GM12878 (cell line): ENCODE measurements around the gene POU6F2.

ENCODE experiments used
- CHD2 ChIP-seq: IDR thresholded peaks from 2 replicates; pipeline ENCODE4 v1.6.1; 2011; ENCODE audit warnings: low read depth, low read length, improper control_type of control experiment, borderline replicate concordance
- CTCF ChIP-seq, 3 experiments: IDR thresholded peaks in 2 of 3; conservative IDR thresholded peaks in 1 of 3; 2 replicates each; pipeline ENCODE4 v1.5.1; 2011; ENCODE audit warnings: low read depth in 3 of 3, low read length in 3 of 3, mild to moderate bottlenecking in 3 of 3, control low read depth in 2 of 3, moderate library complexity in 2 of 3, inconsistent platforms in 1 of 3, mixed read lengths in 1 of 3; ENCODE audit not compliant: control insufficient read depth in 2 of 3, insufficient read depth in 1 of 3; ENCODE audit errors: extremely low read depth in 1 of 3
- NRF1 ChIP-seq: conservative IDR thresholded peaks from 2 replicates; pipeline ENCODE4 v1.6.1; 2011; ENCODE audit warnings: mild to moderate bottlenecking, low read depth, low read length, improper control_type of control experiment
- POLR2AphosphoS5 ChIP-seq: IDR thresholded peaks from 2 replicates; pipeline ENCODE4 v1.6.1; 2011; ENCODE audit warnings: mild to moderate bottlenecking, low read length, inconsistent platforms
- SIN3A ChIP-seq: IDR thresholded peaks from 2 replicates; pipeline ENCODE4 v1.6.1; 2012; ENCODE audit warnings: low read depth, low read length, improper control_type of control experiment
- TF ChIP-seq, protein P1 (sequence below): fragments of 450-650 bp; IDR thresholded peaks from 2 replicates; pipeline ENCODE4 v1.6.1; 2017; ENCODE audit warnings: antibody characterized with exemption, mild to moderate bottlenecking, moderate library complexity

GRCh38 chr7:39247576-39247975, 269.9 kb downstream of the POU6F2 start:
- TF ChIP-seq CTCF (IDR thresholded peaks at IDR 0.05 in 2 of 3, conservative IDR thresholded peaks at IDR 0.05 in 1 of 3; ENCODE audit: control insufficient read depth in 2 of 3, extremely low read depth in 1 of 3, insufficient read depth in 1 of 3, low read depth in 3 of 3, low read length in 3 of 3) (no peak), CHD2 (no peak), NRF1 (no peak), SIN3A (no peak), POLR2AphosphoS5 (no peak)
- TF ChIP-seq, protein P1, sequence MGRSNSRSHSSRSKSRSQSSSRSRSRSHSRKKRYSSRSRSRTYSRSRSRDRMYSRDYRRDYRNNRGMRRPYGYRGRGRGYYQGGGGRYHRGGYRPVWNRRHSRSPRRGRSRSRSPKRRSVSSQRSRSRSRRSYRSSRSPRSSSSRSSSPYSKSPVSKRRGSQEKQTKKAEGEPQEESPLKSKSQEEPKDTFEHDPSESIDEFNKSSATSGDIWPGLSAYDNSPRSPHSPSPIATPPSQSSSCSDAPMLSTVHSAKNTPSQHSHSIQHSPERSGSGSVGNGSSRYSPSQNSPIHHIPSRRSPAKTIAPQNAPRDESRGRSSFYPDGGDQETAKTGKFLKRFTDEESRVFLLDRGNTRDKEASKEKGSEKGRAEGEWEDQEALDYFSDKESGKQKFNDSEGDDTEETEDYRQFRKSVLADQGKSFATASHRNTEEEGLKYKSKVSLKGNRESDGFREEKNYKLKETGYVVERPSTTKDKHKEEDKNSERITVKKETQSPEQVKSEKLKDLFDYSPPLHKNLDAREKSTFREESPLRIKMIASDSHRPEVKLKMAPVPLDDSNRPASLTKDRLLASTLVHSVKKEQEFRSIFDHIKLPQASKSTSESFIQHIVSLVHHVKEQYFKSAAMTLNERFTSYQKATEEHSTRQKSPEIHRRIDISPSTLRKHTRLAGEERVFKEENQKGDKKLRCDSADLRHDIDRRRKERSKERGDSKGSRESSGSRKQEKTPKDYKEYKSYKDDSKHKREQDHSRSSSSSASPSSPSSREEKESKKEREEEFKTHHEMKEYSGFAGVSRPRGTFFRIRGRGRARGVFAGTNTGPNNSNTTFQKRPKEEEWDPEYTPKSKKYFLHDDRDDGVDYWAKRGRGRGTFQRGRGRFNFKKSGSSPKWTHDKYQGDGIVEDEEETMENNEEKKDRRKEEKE = no peak
